GM19463 (cell line): ENCODE data around the gene NRAS.

Experiments used
- ATAC-seq: cut with Tn5 transposase; IDR thresholded peaks from one replicate; pipeline ENCODE4 v1.9.1; 2021; ENCODE audit warnings: mild to moderate bottlenecking, moderate library complexity; ENCODE audit not compliant: unreplicated experiment

Gene NRAS

GRCh38 chr1:114728553-114728952 lies 12.0 kb upstream of the NRAS start:
- ATAC-seq, result no peak

GRCh38 chr1:114725230-114725629 lies 8.7 kb upstream of the NRAS start:
- no peak for ATAC-seq

GRCh38 chr1:114723915-114724314 lies 7.3 kb upstream of the NRAS start:
- ATAC-seq, result no peak

GRCh38 chr1:114723457-114723856 lies 6.9 kb upstream of the NRAS start:
- no peak for ATAC-seq

GRCh38 chr1:114720492-114720891 lies 3.9 kb upstream of the NRAS start:
- ATAC-seq, result no peak

- ATAC-seq, result no peak
Observed at GRCh38 chr1:114719424-114719787, 2.8 kb upstream of the NRAS start.

- no peak for ATAC-seq
Observed at GRCh38 chr1:114718661-114719423, 2.3 kb upstream of the NRAS start.

GRCh38 chr1:114715952-114716303 lies 643 bp downstream of the NRAS start:
- ATAC-seq, result no peak

GRCh38 chr1:114712977-114713376 lies 3.6 kb downstream of the NRAS start:
- no peak for ATAC-seq

GRCh38 chr1:114710360-114710759 lies 6.2 kb downstream of the NRAS start:
- no peak for ATAC-seq

- ATAC-seq, result no peak
Observed at GRCh38 chr1:114707604-114708003, 9.0 kb downstream of the NRAS start.

GRCh38 chr1:114703242-114703641 lies 13.3 kb downstream of the NRAS start:
- ATAC-seq, result no peak

- no peak for ATAC-seq
Observed at GRCh38 chr1:114702737-114703136, 13.8 kb downstream of the NRAS start.

- no peak for ATAC-seq
Observed at GRCh38 chr1:114701931-114702330, 14.6 kb downstream of the NRAS start.

- no peak for ATAC-seq
Observed at GRCh38 chr1:114700036-114700600, 16.5 kb downstream of the NRAS start.

GRCh38 chr1:114696810-114697209 lies 19.8 kb downstream of the NRAS start:
- ATAC-seq, result no peak

- ATAC-seq, result no peak
Observed at GRCh38 chr1:114695430-114696058, 21.0 kb downstream of the NRAS start, which contains the start of gene AMPD1. Gene AMPD1 (minus strand): TSS chr1:114695546. CDS start chr1:114695471, 75 bp downstream.

GRCh38 chr1:114694540-114695310 lies 21.8 kb downstream of the NRAS start:
- ATAC-seq, result no peak

- no peak for ATAC-seq
Observed at GRCh38 chr1:114692947-114693346, 23.6 kb downstream of the NRAS start.

GRCh38 chr1:114691061-114691460 lies 25.5 kb downstream of the NRAS start:
- ATAC-seq, result no peak

GRCh38 chr1:114690148-114690547 lies 26.4 kb downstream of the NRAS start:
- ATAC-seq, result no peak

- no peak for ATAC-seq
Observed at GRCh38 chr1:114688526-114688925, 28.0 kb downstream of the NRAS start.
